Measurements from ENCODE around the gene MMP24OS. TPM values are rescaled to one million over a fixed set of nuclear protein-coding genes. Genes with fewer than 3 reads are reported as not detected.

The MMP24OS gene
- total and polyA plus RNA-seq, 2 donors (not counting 1 experiment from before 2014, with no cell fraction given) = 36.3 to 57.0 TPM

DNA sequence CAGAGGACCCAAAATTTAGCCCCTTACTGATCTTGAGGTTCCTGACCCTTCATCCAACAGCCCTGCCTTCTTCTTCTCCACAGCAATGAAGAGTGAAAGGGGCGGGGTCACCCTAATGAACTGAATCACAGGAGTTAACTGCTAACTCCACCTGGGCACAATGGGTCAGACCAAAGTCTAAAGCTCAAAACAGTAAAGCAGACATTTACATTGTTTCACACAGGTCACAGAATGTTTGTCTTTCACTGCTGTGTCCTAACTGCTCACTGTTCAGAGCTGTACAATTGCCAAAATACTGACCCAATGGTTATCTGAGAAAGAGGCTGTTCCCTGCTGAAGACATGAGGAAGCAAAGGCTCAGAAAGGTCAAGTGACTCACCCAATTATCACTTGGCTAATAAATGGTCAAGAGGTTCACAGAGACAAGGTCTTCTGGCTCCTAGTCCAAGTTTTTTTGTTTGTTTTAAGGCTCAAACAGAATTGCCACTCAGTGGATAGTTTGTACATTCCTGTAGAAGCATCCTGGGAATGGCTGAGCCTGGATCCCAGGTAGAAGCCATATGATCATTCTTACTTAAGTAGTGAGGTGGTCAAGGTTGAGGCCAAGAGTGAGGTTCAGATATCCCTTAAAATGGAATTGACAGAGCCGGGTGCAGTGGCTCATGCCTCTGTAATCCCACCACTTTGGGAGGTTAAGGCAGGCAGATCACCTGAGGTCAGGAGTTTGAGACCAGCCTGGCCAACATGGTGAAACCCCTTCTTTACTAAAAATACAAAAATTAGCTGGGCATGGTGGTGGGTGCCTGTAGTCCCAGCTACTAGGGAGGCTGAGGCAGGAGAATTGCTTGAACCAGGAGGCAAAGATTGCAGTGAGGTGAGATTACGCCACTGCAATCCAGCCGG lies 49.4 kb upstream of the MMP24OS start:
- no peaks in the 10 kb centered on the region for H3K9me3 ChIP-seq (ENCODE audit: control extremely low read depth in 1 of 3, control insufficient read depth in 2 of 3, insufficient read depth in 1 of 3, low read length in 2 of 3)
- CTCF ChIA-PET = no interaction called here
- no peaks in the 10 kb centered on the region for H3K36me3 ChIP-seq (replicated peaks in 1 of 2; ENCODE audit: control extremely low read depth in 1 of 2, control insufficient read depth in 1 of 2, extremely low read depth in 1 of 2, insufficient read depth in 2 of 2, low read length in 1 of 2)
- ATAC-seq (ENCODE audit: low read depth) (no peak), DNase-seq (no peak)
- intact Hi-C loops (cut with micrococcal nuclease) = no loop called here
- H4K20me1 ChIP-seq (ENCODE audit: control insufficient read depth, insufficient read depth, low read length, poor library complexity, severe bottlenecking) = no peaks in the 10 kb centered on the region
- H3K9me3 Mint-ChIP-seq (ENCODE audit: insufficient read depth) = no peaks in the 10 kb centered on the region
- H3K4me2 ChIP-seq (replicated peaks; ENCODE audit: low read depth, low read length, poor library complexity, severe bottlenecking) = no peak overlapping the region
- no peaks in the 10 kb centered on the region for H3K27me3 ChIP-seq (replicated peaks in 1 of 4; ENCODE audit: control extremely low read depth in 1 of 4, control insufficient read depth in 3 of 4, insufficient read depth in 4 of 4, low read length in 3 of 4)
- H2AFZ ChIP-seq (ENCODE audit: insufficient read depth, low read depth, low read length, poor library complexity, severe bottlenecking) = no peak overlapping the region
- no peak for TF ChIP-seq CTCF (IDR thresholded peaks at IDR 0.05)
- TF ChIP-seq EZH2 (IDR thresholded peaks at IDR 0.05; ENCODE audit: borderline replicate concordance, insufficient read depth, low read depth, low read length, poor library complexity, severe bottlenecking) = no peak
- 100% methylated on average over 2 of the region's 4 CpGs for WGBS (ENCODE audit: insufficient coverage)
- POLR2A ChIA-PET = no interaction called here
- H3K27me3 Mint-ChIP-seq = no peaks in the 10 kb centered on the region
- no peak overlapping the region for H3K27ac ChIP-seq (ENCODE audit: low read length in 2 of 2)
- H3K79me2 ChIP-seq (ENCODE audit: control insufficient read depth, insufficient read depth, low read length) = no peaks in the 10 kb centered on the region
- no peaks in the 10 kb centered on the region for H3K4me1 ChIP-seq (ENCODE audit: control insufficient read depth in 2 of 2, insufficient read depth in 2 of 2, low read length in 2 of 2)
- H3K4me3 ChIP-seq (ENCODE audit: control extremely low read depth in 1 of 5, extremely low read depth in 1 of 5, insufficient read depth in 1 of 5, low read depth in 2 of 5, low read length in 4 of 5) = no peak overlapping the region
- no peaks in the 10 kb centered on the region for H3K4me1 Mint-ChIP-seq
- H3K4me3 Mint-ChIP-seq = no peak overlapping the region
- H3K9ac ChIP-seq (ENCODE audit: low read length) = no peak overlapping the region
- H3K27ac Mint-ChIP-seq = no peak overlapping the region

GRCh38 chr20:35326740-35327073 lies 48.8 kb upstream of the MMP24OS start:
- no peaks in the 10 kb centered on the region for H3K36me3 ChIP-seq (replicated peaks in 1 of 2; ENCODE audit: control extremely low read depth in 1 of 2, control insufficient read depth in 1 of 2, extremely low read depth in 1 of 2, insufficient read depth in 2 of 2, low read length in 1 of 2)
- no peak overlapping the region for H3K4me3 Mint-ChIP-seq
- 100% methylated on average over 1 of the region's 3 CpGs for WGBS (ENCODE audit: insufficient coverage)
- DNase-seq = no peak
- H3K4me1 Mint-ChIP-seq = no peaks in the 10 kb centered on the region
- ChIA-PET CTCF (no interaction called here), POLR2A (no interaction called here)
- no peak overlapping the region for H2AFZ ChIP-seq (ENCODE audit: insufficient read depth, low read depth, low read length, poor library complexity, severe bottlenecking)
- H4K20me1 ChIP-seq (ENCODE audit: control insufficient read depth, insufficient read depth, low read length, poor library complexity, severe bottlenecking) = no peaks in the 10 kb centered on the region
- intact Hi-C loops (cut with micrococcal nuclease) = no loop called here
- no peak overlapping the region for H3K4me2 ChIP-seq (replicated peaks; ENCODE audit: low read depth, low read length, poor library complexity, severe bottlenecking)
- no peak overlapping the region for H3K27ac Mint-ChIP-seq
- no peak for ATAC-seq (ENCODE audit: low read depth)
- H3K4me3 ChIP-seq (ENCODE audit: control extremely low read depth in 1 of 5, extremely low read depth in 1 of 5, insufficient read depth in 1 of 5, low read depth in 2 of 5, low read length in 4 of 5) = no peak overlapping the region
- H3K79me2 ChIP-seq (ENCODE audit: control insufficient read depth, insufficient read depth, low read length) = no peaks in the 10 kb centered on the region
- TF ChIP-seq CTCF (IDR thresholded peaks at IDR 0.05) = no peak
- no peak for TF ChIP-seq EZH2 (IDR thresholded peaks at IDR 0.05; ENCODE audit: borderline replicate concordance, insufficient read depth, low read depth, low read length, poor library complexity, severe bottlenecking)
- H3K27me3 Mint-ChIP-seq = no peaks in the 10 kb centered on the region
- no peaks in the 10 kb centered on the region for H3K9me3 Mint-ChIP-seq (ENCODE audit: insufficient read depth)
- no peak overlapping the region for H3K9ac ChIP-seq (ENCODE audit: low read length)
- no peak overlapping the region for H3K27ac ChIP-seq (ENCODE audit: low read length in 2 of 2)
- H3K9me3 ChIP-seq (ENCODE audit: control extremely low read depth in 1 of 3, control insufficient read depth in 2 of 3, insufficient read depth in 1 of 3, low read length in 2 of 3) = no peaks in the 10 kb centered on the region
- no peaks in the 10 kb centered on the region for H3K4me1 ChIP-seq (ENCODE audit: control insufficient read depth in 2 of 2, insufficient read depth in 2 of 2, low read length in 2 of 2)
- H3K27me3 ChIP-seq (replicated peaks in 1 of 4; ENCODE audit: control extremely low read depth in 1 of 4, control insufficient read depth in 3 of 4, insufficient read depth in 4 of 4, low read length in 3 of 4) = no peaks in the 10 kb centered on the region

All from B cell (primary cell).